Liver (tissue), 2 donors: ENCODE data around the gene SERPINA3.

Experiments
- MAX ChIP-seq: IDR thresholded peaks from 2 replicates; pipeline ENCODE4 v1.6.1; 2016; ENCODE audit warnings: antibody characterized with exemption
- NR2F2 ChIP-seq: IDR thresholded peaks from 2 replicates; pipeline ENCODE4 v1.6.1; 2016; ENCODE audit warnings: antibody characterized with exemption
- donor health status: healthy.

- TF ChIP-seq MAX: no peak
- no peak for TF ChIP-seq NR2F2
Measured at GRCh38 chr14:94663965-94664704, 51.9 kb downstream of the SERPINA3 start.
